Panc1 (cell line): ENCODE results near the gene SIK3.

ENCODE experiments used
- POLR2AphosphoS5 ChIP-seq: IDR thresholded peaks from 2 replicates; pipeline ENCODE4 v1.6.1; 2012; ENCODE audit warnings: mild to moderate bottlenecking, low read depth, low read length, moderate library complexity
- REST ChIP-seq, 2 experiments: IDR thresholded peaks; 2 replicates each; pipeline ENCODE4 v1.6.1; 2011 to 2012; ENCODE audit warnings: low read depth in 2 of 2, control low read depth in 1 of 2, low read length in 1 of 2, mild to moderate bottlenecking in 1 of 2, moderate library complexity in 1 of 2; ENCODE audit not compliant: insufficient read depth in 1 of 2
- SIN3A ChIP-seq: IDR thresholded peaks from 2 replicates; pipeline ENCODE4 v1.6.1; 2012; ENCODE audit warnings: low read depth, mild to moderate bottlenecking, low read length, moderate library complexity, borderline replicate concordance; ENCODE audit not compliant: insufficient read depth
- TF ChIP-seq, protein P1 (sequence below): fragments of 450-650 bp; IDR thresholded peaks from 2 replicates; pipeline ENCODE4 v1.5.1; 2017; ENCODE audit warnings: mild to moderate bottlenecking

- TF ChIP-seq, protein P1, sequence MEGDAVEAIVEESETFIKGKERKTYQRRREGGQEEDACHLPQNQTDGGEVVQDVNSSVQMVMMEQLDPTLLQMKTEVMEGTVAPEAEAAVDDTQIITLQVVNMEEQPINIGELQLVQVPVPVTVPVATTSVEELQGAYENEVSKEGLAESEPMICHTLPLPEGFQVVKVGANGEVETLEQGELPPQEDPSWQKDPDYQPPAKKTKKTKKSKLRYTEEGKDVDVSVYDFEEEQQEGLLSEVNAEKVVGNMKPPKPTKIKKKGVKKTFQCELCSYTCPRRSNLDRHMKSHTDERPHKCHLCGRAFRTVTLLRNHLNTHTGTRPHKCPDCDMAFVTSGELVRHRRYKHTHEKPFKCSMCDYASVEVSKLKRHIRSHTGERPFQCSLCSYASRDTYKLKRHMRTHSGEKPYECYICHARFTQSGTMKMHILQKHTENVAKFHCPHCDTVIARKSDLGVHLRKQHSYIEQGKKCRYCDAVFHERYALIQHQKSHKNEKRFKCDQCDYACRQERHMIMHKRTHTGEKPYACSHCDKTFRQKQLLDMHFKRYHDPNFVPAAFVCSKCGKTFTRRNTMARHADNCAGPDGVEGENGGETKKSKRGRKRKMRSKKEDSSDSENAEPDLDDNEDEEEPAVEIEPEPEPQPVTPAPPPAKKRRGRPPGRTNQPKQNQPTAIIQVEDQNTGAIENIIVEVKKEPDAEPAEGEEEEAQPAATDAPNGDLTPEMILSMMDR: no peak
- no peak for TF ChIP-seq POLR2AphosphoS5
- no peak for TF ChIP-seq SIN3A
- TF ChIP-seq REST (IDR thresholded peaks at IDR 0.05; ENCODE audit: insufficient read depth in 1 of 2, low read depth in 2 of 2, low read length in 1 of 2): no peak
These were observed 37.0 kb downstream of the SIK3 start for GRCh38 chr11:117061256-117061655.
